HG02938 (cell line): ENCODE data around the gene ZNF789.

Source experiments
- ATAC-seq: cut with Tn5 transposase; IDR thresholded peaks from one replicate; pipeline ENCODE4 v1.9.1; 2021; ENCODE audit warnings: mild to moderate bottlenecking, moderate library complexity; ENCODE audit not compliant: unreplicated experiment

The ZNF789 gene

GRCh38 chr7:99457650-99458493, 14.8 kb upstream of the ZNF789 start:
- ATAC-seq, result no peak

GRCh38 chr7:99459087-99459486, 13.6 kb upstream of the ZNF789 start:
- no peak for ATAC-seq

- ATAC-seq, result no peak
These were observed 12.0 kb upstream of the ZNF789 start for GRCh38 chr7:99460651-99461050.

GRCh38 chr7:99461221-99461620, 11.5 kb upstream of the ZNF789 start:
- ATAC-seq, result no peak

- ATAC-seq, result no peak
These were observed 7.3 kb upstream of the ZNF789 start for GRCh38 chr7:99465421-99465768.

- no peak for ATAC-seq
These were observed 4.3 kb upstream of the ZNF789 start for GRCh38 chr7:99468336-99468918.

GRCh38 chr7:99469381-99470065, 3.2 kb upstream of the ZNF789 start:
- no peak for ATAC-seq

- no peak for ATAC-seq
These were observed 566 bp downstream of the ZNF789 start for GRCh38 chr7:99473315-99473596.

GRCh38 chr7:99476107-99476506, 3.4 kb downstream of the ZNF789 start:
- no peak for ATAC-seq

GRCh38 chr7:99478464-99479440, 6.1 kb downstream of the ZNF789 start:
- no peak for ATAC-seq

GRCh38 chr7:99485094-99485493, 12.4 kb downstream of the ZNF789 start:
- no peak for ATAC-seq

- no peak for ATAC-seq
These were observed 16.5 kb downstream of the ZNF789 start for GRCh38 chr7:99489235-99489634.

- no peak for ATAC-seq
These were observed 18.2 kb downstream of the ZNF789 start for GRCh38 chr7:99490878-99491277.

GRCh38 chr7:99493823-99494222, 21.1 kb downstream of the ZNF789 start:
- no peak for ATAC-seq

GRCh38 chr7:99497766-99498545, 25.3 kb downstream of the ZNF789 start:
- no peak for ATAC-seq

- ATAC-seq, result no peak
These were observed 25.9 kb downstream of the ZNF789 start for GRCh38 chr7:99498546-99498944.

- ATAC-seq, result no peak
These were observed 26.7 kb downstream of the ZNF789 start for GRCh38 chr7:99499371-99499720.

GRCh38 chr7:99499721-99500636, 27.3 kb downstream of the ZNF789 start, which contains the start of gene ZNF394:
Gene ZNF394, minus strand, starts transcription at chr7:99500281. Its CDS starts 188 bp downstream, at chr7:99500093.
- ATAC-seq, result no peak

GRCh38 chr7:99500637-99501009, 27.9 kb downstream of the ZNF789 start:
- ATAC-seq, result no peak
